ENCODE results near the gene ZNF384. TPM values are rescaled to one million over a fixed set of nuclear protein-coding genes. Genes with fewer than 3 reads are reported as not detected.

ZNF384 gene
- total and polyA plus RNA-seq, 2 of the 8 experiments (the other 6 are each of a cell fraction or from before 2014, with no cell fraction given): 59.0 to 59.6 TPM

GRCh38 chr12:6618483-6619225 lies 70.5 kb downstream of the ZNF384 start:
- H3K79me2 ChIP-seq (ENCODE audit: control insufficient read depth in 1 of 2, insufficient read depth in 2 of 2, low read length in 2 of 2): no peaks in the 10 kb centered on the region
- no peak overlapping the region for H3K9ac ChIP-seq (replicated peaks in 1 of 4; ENCODE audit: extremely low read depth in 1 of 4, low read depth in 3 of 4, low read length in 3 of 4)
- no peak for FAIRE-seq
- H3K9me3 ChIP-seq (ENCODE audit: insufficient read depth in 2 of 2, low read depth in 1 of 2, low read length in 1 of 2): no peaks in the 10 kb centered on the region; a peak in 1 of 4 replicates
- H3K14ac ChIP-seq (ENCODE audit: insufficient read length): no peak overlapping the region
- H2AFZ ChIP-seq (ENCODE audit: low read length): no peak overlapping the region
- DNase-seq (ENCODE audit: low read depth in 1 of 2, low spot score in 2 of 2): no peak
- H3K18ac ChIP-seq (ENCODE audit: extremely low read depth, low read length): no peak overlapping the region
- no peak overlapping the region for H3K56ac ChIP-seq (replicated peaks; ENCODE audit: insufficient read length, low read depth, low read length)
- no peak overlapping the region for H2AK5ac ChIP-seq (ENCODE audit: low read depth, low read length)
- no peak overlapping the region for H3K4me2 ChIP-seq (ENCODE audit: insufficient read depth in 1 of 2, low read depth in 2 of 2, low read length in 2 of 2)
- no peak overlapping the region for H3K23ac ChIP-seq (ENCODE audit: insufficient read length)
- no peaks in the 10 kb centered on the region for H4K20me1 ChIP-seq (replicated peaks in 1 of 2; ENCODE audit: control insufficient read depth in 1 of 2, insufficient read depth in 2 of 2, low read length in 2 of 2)
- POLR2A ChIA-PET (ENCODE audit: partially characterized antibody): interaction anchor here (1.0 to 3.4 kb wide), 4 partner anchors 25 to 251 kb away, joined by 3 to 18 read pairs (median 4); partner anchors contain the start of gene GAPDH
- H4K8ac ChIP-seq (ENCODE audit: extremely low read depth, insufficient read depth, low read length): no peak overlapping the region; the same call in 1 of the 2 replicates
- H4K91ac ChIP-seq (replicated peaks; ENCODE audit: insufficient read length, low read length): no peak overlapping the region
- no peak overlapping the region for H2BK15ac ChIP-seq (ENCODE audit: low read length)
- H2BK5ac ChIP-seq (ENCODE audit: low read depth, low read length): no peak overlapping the region
- no peaks in the 10 kb centered on the region for H3K36me3 ChIP-seq (ENCODE audit: control insufficient read depth in 2 of 4, insufficient read depth in 4 of 4, low read length in 3 of 4)
- H4K5ac ChIP-seq (ENCODE audit: insufficient read length, low read depth, low read length): no peak overlapping the region
- no peak overlapping the region for H2BK120ac ChIP-seq (replicated peaks; ENCODE audit: low read depth, low read length)
- H3K27ac ChIP-seq (ENCODE audit: low read depth, low read length): no peak overlapping the region
- peaks cover 2% of the 10 kb centered on the region; the same call in 1 of the 2 replicates for H3K23me2 ChIP-seq (ENCODE audit: low read depth, low read length)
- WGBS, 2 experiments (ENCODE audit: extremely low coverage in 1 of 2, insufficient coverage in 1 of 2, insufficient read length in 1 of 2, insufficient replicate concordance in 2 of 2, low coverage in 1 of 2, low lambda C conversion rate in 2 of 2, missing lambda C conversion rate in 1 of 2): 63% methylated on average over 5 of the region's 5 CpGs; no CpG with 5 or more reads in 1 of the 2 experiments
- H3K4ac ChIP-seq (replicated peaks; ENCODE audit: insufficient read length, low read depth, low read length): no peak overlapping the region
- H3K79me1 ChIP-seq (ENCODE audit: low read depth, low read length): no peaks in the 10 kb centered on the region
- H3K4me1 ChIP-seq (replicated peaks in 1 of 4; ENCODE audit: control insufficient read depth in 3 of 4, insufficient read depth in 4 of 4, low read length in 3 of 4): peaks cover 3 to 11% (median 9%) of the 10 kb centered on the region in 4 experiments; a peak in 6 of 7 replicates
- no peak overlapping the region for H2BK20ac ChIP-seq (ENCODE audit: low read length)
- no peak overlapping the region for H3K4me3 ChIP-seq (ENCODE audit: extremely low read depth in 1 of 4, insufficient read depth in 2 of 4, low read depth in 3 of 4, low read length in 4 of 4)
- no peak overlapping the region for H2BK12ac ChIP-seq (ENCODE audit: low read depth, low read length)
- CTCF ChIA-PET (ENCODE audit: partially characterized antibody): interaction anchor here (0.6 to 8.7 kb wide), 25 partner anchors 12 to 250 kb away, joined by 3 to 146 read pairs (median 6); partner anchors contain the start of genes ACRBP, MLF2 and ZNF384
- H3K27me3 ChIP-seq (replicated peaks in 1 of 4; ENCODE audit: control insufficient read depth in 3 of 4, extremely low read depth in 1 of 4, insufficient read depth in 3 of 4, low read length in 3 of 4): peaks cover 4 to 27% (median 21%) of the 10 kb centered on the region in 4 experiments; a peak in 6 of 7 replicates
- TF ChIP-seq RFX5 (IDR thresholded peaks at IDR 0.05; ENCODE audit: borderline replicate concordance, low read depth, low read length) (no peak), KDM1A (IDR thresholded peaks at IDR 0.05; ENCODE audit: borderline replicate concordance, low read length) (no peak), TAF1 (IDR thresholded peaks at IDR 0.05; ENCODE audit: low read depth, low read length) (no peak), SP1 (IDR thresholded peaks at IDR 0.05; ENCODE audit: low read depth, low read length) (no peak), POLR2AphosphoS5 (IDR thresholded peaks at IDR 0.05; ENCODE audit: low read depth, low read length) (no peak), CTBP2 (IDR thresholded peaks at IDR 0.05; ENCODE audit: borderline replicate concordance, insufficient read depth, insufficient read length, low read length) (no peak), USF2 (IDR thresholded peaks at IDR 0.05; ENCODE audit: low read length) (no peak), SRF (IDR thresholded peaks at IDR 0.05; ENCODE audit: low read depth, low read length) (no peak), YY1 (IDR thresholded peaks at IDR 0.05; ENCODE audit: low read depth, low read length) (no peak), CEBPB (IDR thresholded peaks at IDR 0.05; ENCODE audit: low read depth, low read length) (no peak), NANOG (IDR thresholded peaks at IDR 0.05; ENCODE audit: insufficient read depth, low read depth, low read length, poor library complexity, severe bottlenecking) (no peak), KDM5A (IDR thresholded peaks at IDR 0.05; ENCODE audit: low read length) (no peak)

All from H1 (cell line).